Epithelial cell of esophagus (primary cell): ENCODE measurements around the gene KIF3C.

Experiments
- DNase-seq: peaks from one replicate; pipeline ENCODE4 v3.0.0; 2010; ENCODE audit warnings: low read depth
- H3K4me3 ChIP-seq: 2 replicates; pipeline ENCODE4 v1.5.1; 2011; ENCODE audit warnings: mild to moderate bottlenecking, low read length, control low read depth
- TF ChIP-seq, protein P1 (sequence below): IDR thresholded peaks from 2 replicates; pipeline ENCODE4 v1.5.1; 2011; ENCODE audit warnings: low read depth, mild to moderate bottlenecking, low read length, control low read depth, inconsistent platforms; ENCODE audit not compliant: insufficient read depth; ENCODE audit errors: missing control alignments

The KIF3C gene

DNA sequence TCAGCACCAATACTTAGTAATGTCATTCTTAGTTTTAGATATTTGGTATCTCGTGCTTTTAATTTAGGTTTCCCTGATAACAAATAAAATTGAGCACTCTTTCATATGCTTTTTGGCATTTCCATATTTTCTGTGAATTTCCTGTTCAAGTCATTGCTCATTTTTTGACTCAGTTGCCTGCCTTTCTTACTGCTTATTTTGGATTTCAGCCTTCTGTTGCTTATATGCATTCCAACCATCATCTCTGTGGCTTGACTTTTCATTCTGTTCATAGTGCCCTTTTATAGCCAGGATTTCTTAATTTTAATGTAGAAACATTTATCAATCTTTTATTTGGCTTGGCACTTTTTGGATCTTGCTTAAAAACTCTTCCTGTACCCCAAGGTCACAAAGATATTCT is 14.5 kb upstream of the KIF3C start:
- no peak overlapping the region for H3K4me3 ChIP-seq
- no peak for DNase-seq
- TF ChIP-seq, protein P1, sequence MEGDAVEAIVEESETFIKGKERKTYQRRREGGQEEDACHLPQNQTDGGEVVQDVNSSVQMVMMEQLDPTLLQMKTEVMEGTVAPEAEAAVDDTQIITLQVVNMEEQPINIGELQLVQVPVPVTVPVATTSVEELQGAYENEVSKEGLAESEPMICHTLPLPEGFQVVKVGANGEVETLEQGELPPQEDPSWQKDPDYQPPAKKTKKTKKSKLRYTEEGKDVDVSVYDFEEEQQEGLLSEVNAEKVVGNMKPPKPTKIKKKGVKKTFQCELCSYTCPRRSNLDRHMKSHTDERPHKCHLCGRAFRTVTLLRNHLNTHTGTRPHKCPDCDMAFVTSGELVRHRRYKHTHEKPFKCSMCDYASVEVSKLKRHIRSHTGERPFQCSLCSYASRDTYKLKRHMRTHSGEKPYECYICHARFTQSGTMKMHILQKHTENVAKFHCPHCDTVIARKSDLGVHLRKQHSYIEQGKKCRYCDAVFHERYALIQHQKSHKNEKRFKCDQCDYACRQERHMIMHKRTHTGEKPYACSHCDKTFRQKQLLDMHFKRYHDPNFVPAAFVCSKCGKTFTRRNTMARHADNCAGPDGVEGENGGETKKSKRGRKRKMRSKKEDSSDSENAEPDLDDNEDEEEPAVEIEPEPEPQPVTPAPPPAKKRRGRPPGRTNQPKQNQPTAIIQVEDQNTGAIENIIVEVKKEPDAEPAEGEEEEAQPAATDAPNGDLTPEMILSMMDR, result no peak

DNA sequence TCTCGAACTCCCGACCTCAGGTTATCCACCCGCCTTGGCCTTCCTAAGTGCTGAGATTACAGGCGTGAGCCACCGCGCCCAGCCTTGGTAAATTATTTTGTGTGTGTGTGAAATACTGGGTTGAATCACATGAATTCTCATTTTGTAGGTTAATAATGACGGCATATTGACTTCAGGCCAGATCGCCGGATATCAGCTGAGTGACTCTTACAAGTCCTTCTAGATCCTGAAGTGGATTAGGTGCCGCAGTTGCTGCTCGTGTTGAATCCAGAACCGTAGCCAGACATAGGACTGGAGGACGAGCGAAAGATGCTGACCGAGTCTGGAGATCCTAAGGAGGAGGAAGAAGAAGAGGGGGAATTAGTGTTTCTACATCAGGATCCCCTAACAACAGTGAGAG is 12.2 kb upstream of the KIF3C start:
- no peak overlapping the region for H3K4me3 ChIP-seq
- DNase-seq, result no peak
- TF ChIP-seq, protein P1, result no peak

DNA sequence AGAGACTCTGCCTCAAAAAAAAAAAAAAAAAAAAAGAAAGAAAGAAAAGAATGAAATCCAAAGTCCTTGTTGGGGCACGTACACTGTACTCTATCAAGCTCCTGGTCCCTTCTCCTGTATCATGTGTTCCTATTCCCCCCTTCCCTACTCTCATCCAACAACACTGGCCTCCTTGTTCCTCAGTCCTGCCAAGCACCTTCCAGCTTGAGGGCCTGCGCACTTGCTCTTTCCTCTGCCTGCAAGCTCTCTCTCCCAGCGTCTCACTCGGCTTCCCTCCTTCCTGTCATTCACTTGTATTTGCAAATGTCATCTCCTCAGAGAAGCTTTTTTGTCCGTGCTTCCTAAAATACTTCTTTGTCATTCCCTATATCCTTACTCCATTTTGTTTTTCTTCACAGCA is 10.8 kb upstream of the KIF3C start:
- no peak overlapping the region for H3K4me3 ChIP-seq
- TF ChIP-seq, protein P1, result no peak
- DNase-seq, result no peak

DNA sequence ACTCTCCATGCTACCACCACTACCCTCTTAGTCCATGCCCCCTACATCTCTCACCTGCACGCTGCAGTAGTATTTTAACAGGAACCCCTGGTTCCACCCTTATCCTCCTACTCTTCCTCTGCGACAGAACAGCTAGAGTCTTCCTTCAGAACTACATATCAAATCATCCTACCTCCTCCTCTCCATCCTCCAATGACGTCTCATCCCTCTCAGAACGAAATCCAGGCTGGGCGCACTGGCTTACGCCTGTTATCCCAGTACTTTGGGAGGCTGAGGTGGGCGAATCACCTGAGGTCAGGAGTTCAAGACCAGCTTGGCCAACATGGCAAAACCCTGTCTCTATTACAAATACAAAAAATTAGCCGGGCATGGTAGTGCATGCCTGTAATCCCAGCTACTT is 10.3 kb upstream of the KIF3C start:
- no peak overlapping the region for H3K4me3 ChIP-seq
- no peak for DNase-seq
- TF ChIP-seq, protein P1, result no peak

DNA sequence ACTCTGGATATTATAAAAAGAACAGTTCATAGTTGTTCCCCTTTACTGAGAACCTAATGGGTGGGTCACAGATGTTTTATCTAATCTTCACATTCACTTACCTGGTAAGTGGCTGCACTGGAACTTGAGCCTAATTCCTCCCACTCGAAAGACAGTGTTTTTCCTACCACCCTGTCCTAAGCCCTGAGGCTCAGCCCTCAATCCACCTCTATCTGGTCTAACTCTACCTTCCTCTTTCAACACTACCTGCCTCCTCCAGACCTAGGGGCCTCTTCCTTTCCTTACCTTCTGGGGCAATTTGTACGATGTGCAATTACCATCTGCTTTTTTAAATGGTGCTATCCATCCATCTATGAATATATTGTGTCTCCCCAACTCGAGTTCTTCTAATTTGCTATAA is 9.7 kb upstream of the KIF3C start:
- H3K4me3 ChIP-seq, result no peak overlapping the region
- DNase-seq, result no peak
- TF ChIP-seq, protein P1, result no peak

DNA sequence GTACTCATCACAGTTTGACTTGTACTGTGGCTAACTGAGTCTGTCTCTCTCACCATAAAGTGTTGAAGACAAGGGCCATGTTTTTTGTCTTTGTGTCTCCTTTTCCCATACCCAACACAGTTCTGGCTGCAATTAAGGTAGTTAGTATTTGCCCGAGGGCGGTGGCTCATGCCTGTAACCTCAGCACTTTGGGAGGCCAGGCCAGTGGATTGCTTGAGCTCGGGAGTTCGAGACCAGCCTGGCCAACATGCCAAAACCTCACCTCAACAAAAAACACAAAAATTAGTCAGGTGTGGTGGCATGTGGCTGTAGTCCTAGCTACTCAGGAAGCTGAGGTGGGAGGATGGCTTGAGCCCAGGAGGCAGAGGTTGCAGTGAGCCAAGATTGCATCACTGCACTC is 6.9 kb upstream of the KIF3C start:
- no peak for DNase-seq
- TF ChIP-seq, protein P1, result no peak
- H3K4me3 ChIP-seq, result no peak overlapping the region

DNA sequence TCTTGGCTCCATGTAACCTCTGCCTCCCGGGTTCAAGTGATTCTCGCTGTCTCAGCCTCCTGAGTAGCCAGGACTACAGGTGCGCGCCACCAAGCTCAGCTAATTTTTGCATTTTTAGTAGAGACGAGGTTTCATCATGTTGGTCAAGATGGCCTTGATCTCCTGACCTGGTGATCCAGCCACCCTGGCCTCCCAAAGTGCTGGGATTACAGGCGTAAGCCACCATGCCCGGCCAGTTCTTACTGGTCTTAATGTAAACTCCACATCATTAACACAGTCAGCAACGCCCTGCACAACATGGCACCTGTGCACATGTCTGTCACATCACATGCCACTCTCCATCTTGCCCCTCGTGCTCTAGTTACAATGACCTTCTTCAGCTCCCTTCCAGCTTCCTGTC is 5.8 kb upstream of the KIF3C start:
- TF ChIP-seq, protein P1, result no peak

More for the DNA sequence above, 5.8 kb upstream of the KIF3C start:
- DNase-seq, result no peak
- no peak overlapping the region for H3K4me3 ChIP-seq
